ENCODE data around the gene HOXD1.

GRCh38 chr2:176147210-176147799, 41.2 kb upstream of the HOXD1 start:
- TF ChIP-seq, protein P1, sequence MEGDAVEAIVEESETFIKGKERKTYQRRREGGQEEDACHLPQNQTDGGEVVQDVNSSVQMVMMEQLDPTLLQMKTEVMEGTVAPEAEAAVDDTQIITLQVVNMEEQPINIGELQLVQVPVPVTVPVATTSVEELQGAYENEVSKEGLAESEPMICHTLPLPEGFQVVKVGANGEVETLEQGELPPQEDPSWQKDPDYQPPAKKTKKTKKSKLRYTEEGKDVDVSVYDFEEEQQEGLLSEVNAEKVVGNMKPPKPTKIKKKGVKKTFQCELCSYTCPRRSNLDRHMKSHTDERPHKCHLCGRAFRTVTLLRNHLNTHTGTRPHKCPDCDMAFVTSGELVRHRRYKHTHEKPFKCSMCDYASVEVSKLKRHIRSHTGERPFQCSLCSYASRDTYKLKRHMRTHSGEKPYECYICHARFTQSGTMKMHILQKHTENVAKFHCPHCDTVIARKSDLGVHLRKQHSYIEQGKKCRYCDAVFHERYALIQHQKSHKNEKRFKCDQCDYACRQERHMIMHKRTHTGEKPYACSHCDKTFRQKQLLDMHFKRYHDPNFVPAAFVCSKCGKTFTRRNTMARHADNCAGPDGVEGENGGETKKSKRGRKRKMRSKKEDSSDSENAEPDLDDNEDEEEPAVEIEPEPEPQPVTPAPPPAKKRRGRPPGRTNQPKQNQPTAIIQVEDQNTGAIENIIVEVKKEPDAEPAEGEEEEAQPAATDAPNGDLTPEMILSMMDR (conservative IDR thresholded peaks at IDR 0.05 in 1 of 2, IDR thresholded peaks at IDR 0.05 in 1 of 2; ENCODE audit: extremely low read depth in 1 of 2, insufficient read depth in 1 of 2, low read depth in 1 of 2, low read length in 2 of 2), result no peak
- no peak for TF ChIP-seq EZH2 (IDR thresholded peaks at IDR 0.05; ENCODE audit: borderline replicate concordance, low read length)
